GM12878 (cell line): Measurements from ENCODE around the gene PRKCD.

Experiments used
- ATF2 ChIP-seq: IDR thresholded peaks from 2 replicates; pipeline ENCODE4 v1.6.1; 2012; ENCODE audit warnings: low read length, inconsistent platforms
- BACH1 ChIP-seq: fragments of 450-650 bp; IDR thresholded peaks from 2 replicates; pipeline ENCODE4 v1.6.1; 2017; ENCODE audit warnings: mild to moderate bottlenecking, borderline replicate concordance
- TAF1 ChIP-seq: IDR thresholded peaks from 2 replicates; pipeline ENCODE4 v1.6.1; 2011; ENCODE audit warnings: mild to moderate bottlenecking, low read depth, low read length, borderline replicate concordance
- ZBTB33 ChIP-seq: fragments of 450-650 bp; IDR thresholded peaks from 2 replicates; pipeline ENCODE4 v1.6.1; 2017; ENCODE audit warnings: mild to moderate bottlenecking
- ZNF384 ChIP-seq: IDR thresholded peaks from 2 replicates; pipeline ENCODE4 v1.6.1; 2012; ENCODE audit warnings: low read depth, mild to moderate bottlenecking, low read length, improper control_type of control experiment, borderline replicate concordance
- TF ChIP-seq, protein P1 (sequence below), 3 experiments: IDR thresholded peaks in 2 of 3; conservative IDR thresholded peaks in 1 of 3; 2 replicates each; pipeline ENCODE4 v1.5.1; 2011; ENCODE audit warnings: low read depth in 3 of 3, low read length in 3 of 3, mild to moderate bottlenecking in 3 of 3, control low read depth in 2 of 3, moderate library complexity in 2 of 3, inconsistent platforms in 1 of 3, mixed read lengths in 1 of 3; ENCODE audit not compliant: control insufficient read depth in 2 of 3, insufficient read depth in 1 of 3; ENCODE audit errors: extremely low read depth in 1 of 3

- TF ChIP-seq, protein P1, sequence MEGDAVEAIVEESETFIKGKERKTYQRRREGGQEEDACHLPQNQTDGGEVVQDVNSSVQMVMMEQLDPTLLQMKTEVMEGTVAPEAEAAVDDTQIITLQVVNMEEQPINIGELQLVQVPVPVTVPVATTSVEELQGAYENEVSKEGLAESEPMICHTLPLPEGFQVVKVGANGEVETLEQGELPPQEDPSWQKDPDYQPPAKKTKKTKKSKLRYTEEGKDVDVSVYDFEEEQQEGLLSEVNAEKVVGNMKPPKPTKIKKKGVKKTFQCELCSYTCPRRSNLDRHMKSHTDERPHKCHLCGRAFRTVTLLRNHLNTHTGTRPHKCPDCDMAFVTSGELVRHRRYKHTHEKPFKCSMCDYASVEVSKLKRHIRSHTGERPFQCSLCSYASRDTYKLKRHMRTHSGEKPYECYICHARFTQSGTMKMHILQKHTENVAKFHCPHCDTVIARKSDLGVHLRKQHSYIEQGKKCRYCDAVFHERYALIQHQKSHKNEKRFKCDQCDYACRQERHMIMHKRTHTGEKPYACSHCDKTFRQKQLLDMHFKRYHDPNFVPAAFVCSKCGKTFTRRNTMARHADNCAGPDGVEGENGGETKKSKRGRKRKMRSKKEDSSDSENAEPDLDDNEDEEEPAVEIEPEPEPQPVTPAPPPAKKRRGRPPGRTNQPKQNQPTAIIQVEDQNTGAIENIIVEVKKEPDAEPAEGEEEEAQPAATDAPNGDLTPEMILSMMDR (IDR thresholded peaks at IDR 0.05 in 2 of 3, conservative IDR thresholded peaks at IDR 0.05 in 1 of 3; ENCODE audit: control insufficient read depth in 2 of 3, extremely low read depth in 1 of 3, insufficient read depth in 1 of 3, low read depth in 3 of 3, low read length in 3 of 3): no peak
- TF ChIP-seq BACH1 (no peak), ZBTB33 (no peak), ZNF384 (no peak), ATF2 (no peak), TAF1 (no peak)
Measured at GRCh38 chr3:53192608-53193007, 31.6 kb downstream of the PRKCD start.
